GM18508 (cell line): ENCODE measurements around the gene KLHDC4.
"Not testable (repeated sequence)": the region's sequence is repeated elsewhere in the genome, so short reads cannot be mapped to it uniquely, and the experiment has no call there.

Source experiments
- ATAC-seq: cut with Tn5 transposase; IDR thresholded peaks from one replicate; pipeline ENCODE4 v1.9.1; 2021; ENCODE audit warnings: moderate number of reproducible peaks; ENCODE audit not compliant: insufficient read depth, unreplicated experiment

KLHDC4 gene

DNA sequence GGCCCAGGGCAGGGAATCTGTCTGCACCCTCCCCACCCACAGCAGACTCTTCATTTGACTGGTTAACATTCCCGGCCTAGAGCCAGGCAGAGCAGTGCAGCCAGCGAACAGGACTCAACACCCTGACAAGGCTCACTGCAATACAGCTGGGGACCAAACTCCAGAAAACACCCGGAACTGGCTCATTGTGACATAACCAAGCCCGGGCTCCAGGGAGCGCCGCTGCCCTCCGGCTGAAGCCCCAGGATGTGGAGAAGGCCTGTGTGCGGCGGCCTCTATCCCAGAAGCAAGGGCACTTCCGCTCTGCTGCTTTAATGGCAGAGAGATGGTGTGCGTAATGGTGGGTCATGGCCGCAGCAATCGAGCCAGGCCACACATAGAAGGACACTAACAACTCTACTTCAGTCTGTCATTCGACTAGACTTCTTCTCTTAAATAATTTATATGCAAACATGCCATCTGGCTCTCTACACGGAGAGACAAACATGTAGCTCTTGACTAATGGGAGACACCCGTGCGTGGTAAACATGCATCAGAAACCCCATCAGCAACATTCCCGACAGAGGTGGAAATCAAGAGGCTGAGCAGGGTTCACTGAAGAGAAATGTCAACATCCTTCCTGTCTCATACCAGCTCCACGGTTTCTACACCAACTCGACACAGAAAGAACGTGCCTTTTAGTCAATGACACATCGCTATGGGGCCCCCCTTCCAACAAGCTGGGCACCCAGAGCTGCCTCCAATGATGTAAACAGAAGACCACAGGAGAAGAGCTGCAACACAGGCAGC, 18.0 kb downstream of the KLHDC4 start:
- ATAC-seq, result no peak

DNA sequence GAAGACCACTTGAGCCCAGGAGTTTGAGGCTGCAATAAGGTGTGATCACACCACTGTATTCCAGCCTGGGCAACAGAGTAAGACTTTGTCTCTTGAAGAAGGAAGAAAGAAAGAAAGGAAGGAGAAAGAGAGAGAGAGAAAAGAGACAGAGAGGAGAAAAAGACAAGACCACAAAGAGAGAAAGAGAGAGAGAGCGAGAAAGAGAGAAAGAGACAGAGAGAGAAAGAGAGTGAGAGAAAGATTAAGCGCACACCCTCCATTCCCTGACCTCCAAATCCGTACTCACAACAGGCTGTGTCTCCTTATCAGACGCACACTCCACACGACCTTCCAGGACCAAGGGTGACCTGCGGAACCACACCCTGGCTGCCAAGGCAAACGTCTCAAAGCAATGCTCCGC, 19.6 kb downstream of the KLHDC4 start:
- no peak for ATAC-seq

DNA sequence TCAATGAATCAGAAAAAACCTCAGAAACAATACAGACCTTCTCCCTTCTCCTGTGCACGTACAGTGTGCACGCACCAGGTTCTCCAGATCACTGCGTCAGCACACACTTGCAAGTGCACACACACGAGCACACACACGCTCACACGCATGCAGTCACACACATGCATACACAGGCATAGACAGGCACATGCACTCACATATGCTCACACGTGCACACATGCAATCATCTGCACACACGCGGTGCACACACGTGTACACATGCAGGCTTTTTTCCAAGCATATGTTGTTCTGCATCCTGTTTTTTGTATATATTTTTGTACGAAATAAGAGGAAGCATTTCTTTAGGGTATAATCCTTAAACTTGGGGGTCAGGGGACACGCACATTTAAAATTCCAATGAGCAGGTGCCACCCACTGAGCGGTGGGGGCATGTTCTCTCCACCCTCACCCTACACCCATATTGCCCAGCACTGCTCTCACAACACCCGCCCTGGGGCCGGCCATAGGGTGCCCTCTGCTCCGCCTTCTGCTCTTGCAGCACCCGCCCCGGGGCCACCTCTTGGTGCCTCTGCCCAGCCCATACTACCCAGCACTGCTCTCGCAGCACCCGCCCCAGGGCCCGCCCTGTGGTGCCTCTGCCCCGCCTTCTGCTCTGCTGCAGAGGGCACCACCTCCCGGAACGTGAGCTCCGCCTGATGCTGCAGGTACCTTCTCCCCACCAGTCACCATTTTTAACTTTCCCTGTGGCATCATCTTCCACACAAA, 20.9 kb downstream of the KLHDC4 start:
- no peak for ATAC-seq

DNA sequence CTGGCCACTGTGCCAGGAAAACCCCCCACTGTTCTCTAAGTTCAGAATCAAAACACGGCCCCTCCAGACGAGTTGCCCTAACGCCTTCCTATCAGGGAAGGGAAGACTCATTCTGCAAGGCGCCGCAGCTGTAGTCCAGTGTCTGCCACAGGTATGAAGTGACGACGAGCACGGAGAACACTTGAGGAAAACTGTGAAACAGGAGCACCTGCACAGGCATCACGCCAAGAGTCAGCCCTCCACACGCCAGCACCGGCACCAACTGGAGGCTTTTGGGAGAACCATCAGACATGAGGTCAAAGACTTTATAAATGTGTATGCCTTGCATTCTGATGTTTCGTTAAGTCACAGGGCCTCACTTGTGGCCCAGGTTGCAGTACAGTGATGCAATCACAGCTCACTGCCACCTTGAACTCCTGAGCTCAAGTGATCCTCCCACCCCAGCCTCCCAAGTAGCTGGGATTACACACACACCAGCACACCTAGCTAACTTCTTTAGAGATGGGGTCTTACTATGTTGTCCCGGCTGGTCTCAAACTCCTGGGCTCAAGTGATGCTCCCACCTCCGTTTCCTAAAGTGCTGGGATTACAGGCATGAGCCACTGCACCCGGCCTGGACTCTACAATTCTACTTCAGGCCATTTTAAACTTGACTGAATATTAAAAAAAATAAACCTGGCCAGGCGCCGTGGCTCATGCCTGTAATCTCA, 22.9 kb downstream of the KLHDC4 start:
- ATAC-seq, result no peak

DNA sequence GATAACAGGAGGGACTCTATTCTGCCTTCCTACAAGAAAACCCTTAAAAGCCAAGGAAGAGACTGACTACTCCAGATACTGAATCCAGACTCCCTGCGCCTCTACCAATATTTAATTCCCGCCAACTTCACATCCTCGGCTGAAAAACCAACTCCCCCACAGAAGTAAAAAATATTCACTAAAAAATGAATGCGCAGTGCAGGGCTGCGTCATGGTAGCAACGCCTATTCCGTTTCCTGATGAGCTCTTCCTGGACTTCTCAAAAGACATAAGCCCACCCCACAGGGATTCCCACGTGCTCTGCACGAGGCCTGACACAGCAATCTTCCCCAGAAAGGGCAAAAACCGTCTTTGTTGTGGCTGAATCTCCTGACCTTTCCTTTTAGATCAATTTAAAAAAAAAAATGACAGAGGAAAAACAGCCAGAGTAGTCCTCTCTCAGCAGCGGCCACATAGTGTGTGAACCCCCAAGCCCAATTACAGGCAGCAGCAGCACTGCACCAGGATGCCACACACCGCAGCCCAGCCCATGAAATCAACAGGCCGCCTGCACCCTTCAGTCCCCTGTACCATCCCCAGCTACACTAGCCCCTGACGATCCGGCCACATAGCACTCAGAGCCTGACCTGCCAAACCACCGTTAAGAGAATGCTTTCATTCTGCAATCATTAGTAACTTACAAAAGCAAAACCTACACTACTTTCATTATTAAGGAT, 23.9 kb downstream of the KLHDC4 start:
- ATAC-seq, result no peak

DNA sequence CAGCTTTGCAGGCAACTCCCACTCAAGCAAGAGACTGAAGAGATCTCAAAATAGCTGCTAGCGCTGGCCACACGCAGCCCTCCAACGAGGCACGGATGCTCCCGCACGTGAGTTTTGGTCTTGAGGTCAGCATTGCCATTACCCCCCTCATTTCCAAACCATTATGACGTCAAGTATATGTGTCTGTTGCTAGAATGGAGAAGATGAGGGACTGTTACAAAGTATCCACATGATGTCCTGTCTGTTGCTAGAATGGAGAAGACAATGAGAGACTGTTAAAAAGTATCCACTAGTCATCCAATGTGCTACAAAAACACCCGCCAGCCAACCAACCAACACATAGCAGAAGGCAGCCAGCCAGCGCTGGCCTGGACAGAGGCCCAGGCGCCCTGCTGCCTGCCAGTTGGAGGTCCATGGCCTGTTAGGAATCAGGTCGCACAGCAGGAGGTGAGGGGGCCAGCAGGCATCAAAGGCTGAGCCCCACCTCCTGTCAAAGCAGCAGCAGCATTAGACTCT, 24.8 kb downstream of the KLHDC4 start:
- ATAC-seq, result no peak

DNA sequence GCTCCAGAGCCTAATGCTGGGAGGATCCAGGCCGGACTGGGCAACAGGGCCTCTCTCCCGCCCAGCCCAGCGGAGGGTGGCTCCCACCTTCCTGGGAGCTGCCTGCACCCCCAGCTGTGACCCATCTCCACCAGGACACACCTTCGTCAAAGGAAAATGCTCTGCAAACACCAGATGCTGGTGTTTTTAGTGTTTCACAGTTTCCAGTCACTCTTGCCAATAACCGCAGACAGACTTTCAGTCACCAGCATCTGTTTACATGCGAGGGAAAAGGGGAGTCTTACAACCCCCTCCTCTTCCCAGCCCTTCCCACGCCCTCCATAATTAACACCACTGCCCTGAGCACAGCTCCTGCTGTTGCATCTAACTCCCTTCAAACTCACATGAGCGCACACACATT, 25.3 kb downstream of the KLHDC4 start:
- ATAC-seq, result no peak

DNA sequence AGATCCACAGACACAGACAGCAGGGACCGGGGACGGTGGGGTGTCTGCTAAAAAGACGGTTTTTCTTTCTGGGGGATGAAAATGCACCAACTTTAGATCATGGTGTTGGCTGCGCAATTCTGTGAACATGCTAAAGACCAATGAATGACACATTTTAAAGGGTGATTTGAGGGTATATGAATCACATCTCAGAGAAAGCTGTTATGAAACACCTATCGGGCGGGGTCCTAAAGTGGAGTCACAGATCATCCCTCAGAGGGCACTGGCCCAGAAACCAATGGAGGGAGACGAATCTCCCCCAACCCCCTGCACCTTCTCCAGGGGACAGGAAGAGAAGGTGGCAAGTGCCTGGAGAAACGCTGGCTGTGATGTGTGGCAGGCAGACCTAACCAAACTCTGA, 26.0 kb downstream of the KLHDC4 start:
- ATAC-seq, result no peak

DNA sequence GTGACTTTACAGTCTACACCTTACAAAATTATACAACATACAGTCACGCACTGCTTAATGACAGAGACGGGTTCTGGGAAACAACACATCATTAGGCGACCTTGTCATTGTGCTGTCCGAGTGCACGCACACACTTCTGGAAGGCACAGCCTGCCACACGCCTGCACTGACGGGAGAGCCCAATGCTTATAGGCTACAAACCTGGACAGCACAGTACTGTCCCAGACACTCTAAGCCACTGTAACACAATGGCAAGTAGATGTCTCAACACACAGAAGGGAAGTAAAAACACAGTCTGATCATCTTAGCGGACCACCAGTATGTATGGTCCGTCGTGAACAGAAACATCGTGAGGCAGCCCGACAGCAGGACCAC, 29.8 kb downstream of the KLHDC4 start:
- no peak for ATAC-seq

DNA sequence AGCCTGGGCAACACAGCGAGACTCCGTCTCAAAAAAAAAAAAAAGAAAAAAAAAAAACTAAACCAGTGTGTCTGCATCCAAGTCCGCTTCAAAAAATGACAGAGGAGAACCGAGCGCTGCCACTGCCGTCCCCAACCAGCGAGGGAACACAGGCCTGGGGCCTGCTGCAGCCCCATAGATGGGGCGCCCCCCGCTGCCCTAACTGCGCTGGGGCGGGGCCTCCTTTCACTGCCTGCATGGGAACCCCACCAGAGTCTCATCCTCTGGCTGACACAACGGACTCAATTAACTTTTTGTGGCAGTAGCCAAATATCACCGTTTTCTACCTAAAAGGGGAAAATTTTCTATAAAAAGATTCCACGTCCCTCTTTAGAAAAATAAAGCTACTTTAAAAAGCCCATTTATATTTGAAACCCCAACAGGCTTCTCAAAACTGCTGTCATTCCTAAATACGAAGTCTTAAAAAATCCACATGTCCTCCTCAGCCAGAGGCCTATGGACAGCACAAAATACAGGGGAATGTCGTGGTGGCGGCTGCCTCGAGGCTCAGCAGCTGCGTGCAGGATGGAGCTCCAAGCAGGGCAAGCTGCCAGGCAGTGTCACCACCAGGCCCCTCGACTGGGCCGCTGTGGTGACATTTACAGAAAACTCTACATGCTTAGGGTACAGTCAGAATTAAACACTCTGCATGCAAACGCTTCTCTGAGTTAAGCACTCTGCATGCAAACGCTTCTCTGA, 30.3 kb downstream of the KLHDC4 start:
- no peak for ATAC-seq

DNA sequence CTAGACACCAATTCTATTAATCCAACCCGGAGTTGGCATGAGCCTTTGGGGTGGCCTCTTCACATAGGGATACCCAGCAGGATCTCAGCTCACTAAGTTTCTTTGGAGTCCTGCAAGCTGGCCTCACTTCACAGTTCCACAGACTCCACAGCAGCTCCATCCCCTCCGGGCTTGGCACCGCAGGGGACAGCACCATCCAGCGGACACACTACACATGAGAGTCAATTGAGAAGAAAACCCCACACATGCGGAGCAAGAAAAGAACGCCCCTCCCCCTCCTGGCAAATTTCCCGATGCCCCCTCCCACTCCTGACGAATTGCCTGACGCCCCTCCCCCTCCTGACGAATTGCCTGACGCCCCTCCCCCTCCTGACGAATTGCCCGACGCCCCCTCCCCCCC, 31.1 kb downstream of the KLHDC4 start:
- ATAC-seq, result no peak

DNA sequence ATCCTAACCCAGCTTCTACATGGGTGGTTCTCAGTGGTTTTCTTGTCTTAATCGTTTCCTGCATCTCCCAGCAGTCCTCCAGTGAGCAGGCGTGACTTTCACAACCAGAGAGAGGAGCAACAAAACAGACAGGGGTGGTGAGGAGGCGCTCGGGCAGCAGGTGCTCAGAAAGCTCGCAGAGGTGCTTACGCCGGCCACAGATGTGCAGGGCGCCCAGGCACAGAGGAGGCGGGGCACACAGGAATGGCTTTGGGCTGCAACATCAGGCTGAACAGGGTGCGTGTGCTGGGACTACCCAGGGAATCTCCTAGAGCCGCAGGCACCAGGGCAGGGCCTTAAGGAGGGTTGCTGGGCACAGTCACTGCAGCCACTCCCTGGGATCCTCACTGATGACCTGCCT, 32.6 kb downstream of the KLHDC4 start:
- no peak for ATAC-seq

DNA sequence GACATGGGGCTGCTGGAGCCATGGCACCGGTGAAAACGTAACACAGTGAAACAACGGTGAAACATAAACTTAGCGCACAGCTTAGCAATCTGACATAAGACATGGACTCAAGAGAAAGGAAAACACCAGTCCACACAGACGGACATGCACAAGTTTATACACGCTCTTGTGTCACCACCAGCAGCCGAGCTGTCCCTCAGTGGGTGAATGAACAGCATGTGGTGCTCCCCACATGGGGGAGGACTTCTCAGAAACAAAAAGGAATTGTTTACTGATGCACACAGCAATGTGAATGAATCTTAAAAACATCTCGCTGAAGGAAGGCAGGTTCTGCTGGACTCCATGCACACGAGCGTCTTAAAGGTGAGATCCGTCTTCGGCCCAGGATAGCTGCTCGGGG, 34.2 kb downstream of the KLHDC4 start:
- ATAC-seq, result no peak

DNA sequence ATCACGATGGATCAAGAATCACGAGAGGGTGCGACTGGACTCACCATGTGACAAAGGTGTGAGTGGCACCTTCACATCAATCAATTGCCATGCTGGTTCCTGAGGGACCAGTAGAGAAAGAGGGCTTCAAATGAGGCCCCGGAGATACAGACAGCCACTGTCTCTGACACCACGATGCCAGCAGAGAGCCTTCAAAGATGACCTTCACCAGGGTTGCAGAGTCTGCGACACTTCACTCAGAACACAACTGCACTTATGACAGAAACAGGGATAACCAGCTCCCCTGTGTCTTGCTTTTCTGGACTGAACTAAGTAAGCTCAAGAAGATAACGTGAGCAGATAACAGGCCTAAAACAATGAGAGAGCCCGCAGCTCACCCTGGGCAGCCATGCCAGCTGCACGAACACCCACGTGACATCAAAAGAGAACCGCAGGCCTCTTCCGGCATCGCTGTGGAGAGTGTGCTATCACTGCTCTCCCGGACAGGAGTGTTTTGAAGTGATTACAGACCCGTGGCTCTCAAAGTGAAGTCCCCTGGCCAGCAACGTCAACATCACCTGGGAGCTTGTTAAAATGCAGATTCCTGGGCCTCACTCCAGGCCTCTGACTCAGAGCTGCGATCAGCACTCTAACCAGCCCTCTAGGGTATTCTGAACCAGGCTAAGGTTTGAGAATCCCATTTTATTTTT, 36.4 kb downstream of the KLHDC4 start:
- no peak for ATAC-seq

DNA sequence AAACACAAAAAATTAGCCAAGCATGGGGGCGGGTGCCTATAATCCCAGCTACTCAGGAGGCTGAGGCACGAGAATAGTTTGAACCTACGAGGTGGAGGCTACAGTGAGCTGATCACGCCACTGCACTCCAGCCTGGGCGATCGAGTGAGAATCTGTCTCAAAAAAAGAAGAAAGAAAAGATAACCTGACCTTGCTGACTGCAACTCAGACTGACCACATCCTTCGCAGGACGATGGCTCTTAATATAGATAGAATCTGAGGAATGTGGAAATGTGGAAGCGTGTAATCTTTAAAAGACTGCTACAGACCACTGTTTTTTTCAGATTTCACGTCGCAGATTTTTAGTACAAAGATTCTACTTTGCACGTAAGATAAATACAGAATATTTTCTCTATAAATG, 37.8 kb downstream of the KLHDC4 start:
- no peak for ATAC-seq

DNA sequence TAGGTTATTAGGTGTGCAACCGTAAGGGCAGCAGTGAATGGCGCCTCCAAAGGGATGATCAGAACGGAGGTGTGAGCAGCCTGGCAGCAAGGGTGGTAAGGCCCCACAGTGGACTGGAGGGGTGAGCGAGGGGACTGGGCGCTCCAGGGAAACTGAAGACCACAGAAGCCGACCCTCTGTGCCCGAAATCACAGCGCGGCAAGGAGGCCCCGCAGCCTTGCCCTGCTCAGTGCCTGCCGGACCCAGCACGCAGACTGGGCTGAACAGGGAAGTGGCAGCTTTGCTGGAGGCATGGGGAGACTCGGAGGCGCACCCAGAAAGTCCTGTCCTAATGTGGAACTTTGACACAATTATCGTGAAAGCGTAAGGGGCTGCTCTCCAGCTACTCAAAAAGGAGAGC, 38.4 kb downstream of the KLHDC4 start:
- no peak for ATAC-seq

DNA sequence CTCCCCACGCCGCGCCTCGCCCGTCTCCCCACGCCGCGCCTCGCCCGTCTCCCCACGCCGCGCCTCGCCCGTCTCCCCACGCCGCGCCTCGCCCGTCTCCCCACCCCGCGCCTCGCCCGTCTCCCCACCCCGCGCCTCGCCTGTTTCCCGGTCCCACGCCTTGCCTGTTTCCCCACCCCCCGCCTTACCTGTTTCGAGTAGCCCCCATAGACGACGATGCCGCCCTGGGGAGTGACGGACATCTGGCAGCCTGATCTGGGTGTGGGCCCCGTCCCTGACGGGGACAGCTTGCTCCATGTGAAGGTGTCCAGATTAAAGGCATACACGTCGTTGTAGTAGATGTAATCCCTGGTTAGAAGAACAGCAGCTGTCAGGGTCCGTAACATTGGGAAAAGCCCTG, 39.2 kb downstream of the KLHDC4 start:
- not testable (repeated sequence) for ATAC-seq

DNA sequence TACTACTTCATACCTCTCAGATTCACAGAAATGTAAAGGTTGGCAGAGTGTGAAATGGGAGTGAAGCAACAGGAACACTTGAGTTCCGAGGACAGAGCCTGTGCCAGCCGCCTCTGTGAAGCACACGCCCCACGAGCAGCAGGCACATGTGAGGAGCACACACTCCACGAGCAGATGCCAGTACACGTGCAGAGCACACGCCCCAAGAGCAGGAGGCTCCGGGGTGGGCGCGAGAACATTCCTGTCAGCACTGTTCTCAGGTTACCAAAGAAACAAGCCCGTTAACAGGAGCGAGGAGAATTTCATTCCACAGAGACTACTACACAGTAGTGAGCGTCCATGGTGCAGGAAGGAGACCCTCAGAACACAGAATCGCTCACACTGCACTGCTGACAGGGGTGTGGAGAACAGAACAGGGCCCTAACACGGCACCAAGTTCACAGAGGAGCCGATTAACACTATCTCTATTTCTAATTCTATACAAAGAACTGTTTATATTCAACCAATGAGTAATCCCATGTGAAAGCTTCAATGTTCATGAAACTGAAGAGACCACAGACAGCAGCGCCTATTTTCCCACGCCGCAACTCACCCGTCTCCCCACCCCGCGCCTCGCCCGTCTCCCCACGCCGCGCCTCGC, 40.1 kb downstream of the KLHDC4 start:
- ATAC-seq, result no peak
